HG03575 (cell line): ENCODE measurements around the gene RBM4.
"Not testable (repeated sequence)": the region's sequence is repeated elsewhere in the genome, so short reads cannot be mapped to it uniquely, and the experiment has no call there.

Experiments
- ATAC-seq: cut with Tn5 transposase; IDR thresholded peaks from one replicate; pipeline ENCODE4 v1.9.1; 2021; ENCODE audit not compliant: unreplicated experiment, insufficient number of reproducible peaks, low FRiP score; ENCODE audit errors: extremely low read depth

The RBM4 gene

GRCh38 chr11:66638177-66639065 is at the start of gene RBM4:
TSS of gene RBM4 (plus strand) at chr11:66638703. CDS start at chr11:66639712, 1,009 bp downstream.
- ATAC-seq, result peak; percentile 75

DNA sequence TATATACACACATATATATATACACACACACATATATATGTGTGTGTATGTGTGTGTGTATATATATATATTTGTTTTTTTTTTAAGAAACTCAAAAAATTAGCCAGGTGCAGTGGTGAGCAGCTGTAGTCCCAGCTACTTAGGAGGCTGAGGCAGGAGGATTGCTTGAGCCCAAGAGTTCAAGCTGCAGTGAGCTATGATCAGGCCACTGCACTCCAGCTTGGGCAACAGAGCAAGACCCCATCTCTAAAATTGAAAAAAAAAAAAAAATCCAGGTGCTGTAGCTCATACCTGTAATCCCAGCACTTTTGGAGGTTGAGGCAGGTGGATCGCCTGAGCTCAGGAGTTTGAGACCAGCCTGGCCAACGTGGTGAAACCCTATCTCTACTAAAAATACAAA is 49.2 kb upstream of the RBM4 start:
- not testable (repeated sequence) for ATAC-seq

GRCh38 chr11:66589996-66590675 is 48.4 kb upstream of the RBM4 start:
- no peak for ATAC-seq

- no peak for ATAC-seq
Observed at GRCh38 chr11:66591175-66591574, 47.3 kb upstream of the RBM4 start.

GRCh38 chr11:66592457-66593302 is 45.8 kb upstream of the RBM4 start, which contains the start of the genes CCDC87 and CCS:
TSS of gene CCDC87 (minus strand) at chr11:66593063. CDS start at chr11:66593015, 48 bp downstream.
TSS of gene CCS (plus strand) at chr11:66593185. CDS start at chr11:66593262, 77 bp downstream.
- ATAC-seq, result no peak

DNA sequence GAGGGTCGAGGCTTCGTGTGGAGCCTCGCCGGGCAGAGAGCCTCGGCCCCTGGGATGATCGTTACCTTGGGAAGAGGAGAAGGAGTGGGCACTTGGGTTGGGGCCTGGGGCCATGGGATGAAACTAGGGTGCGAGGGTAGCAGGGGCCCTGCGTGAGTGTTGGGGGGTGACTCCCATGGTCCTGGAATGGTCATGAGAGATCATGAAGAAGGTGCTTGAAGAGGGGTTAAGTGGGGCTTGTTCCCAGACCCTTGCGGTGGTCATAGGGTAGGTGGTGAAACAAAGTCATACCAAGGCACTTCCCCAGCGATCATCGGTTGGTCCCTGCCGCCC is 45.2 kb upstream of the RBM4 start:
- no peak for ATAC-seq

GRCh38 chr11:66593650-66594049 is 44.9 kb upstream of the RBM4 start:
- ATAC-seq, result no peak

- ATAC-seq, result no peak
Observed at GRCh38 chr11:66595245-66595904, 43.1 kb upstream of the RBM4 start.

DNA sequence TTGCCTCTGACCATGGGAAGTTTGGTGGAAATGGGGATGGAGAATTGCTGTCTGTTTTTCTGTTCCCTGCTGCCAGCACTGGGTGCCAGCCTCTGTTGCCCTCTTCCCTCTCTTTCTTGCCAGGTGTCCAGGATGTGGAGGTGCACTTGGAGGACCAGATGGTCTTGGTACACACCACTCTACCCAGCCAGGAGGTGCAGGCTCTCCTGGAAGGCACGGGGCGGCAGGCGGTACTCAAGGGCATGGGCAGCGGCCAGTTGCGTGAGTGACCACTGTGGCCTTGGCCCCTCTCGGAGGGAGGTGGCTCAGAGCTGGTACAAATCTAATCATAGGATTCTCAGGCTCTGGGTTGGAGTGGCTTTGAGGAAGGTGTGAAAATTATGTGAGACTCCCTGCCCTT is 39.5 kb upstream of the RBM4 start:
- ATAC-seq, result no peak

- no peak for ATAC-seq
Observed at GRCh38 chr11:66600219-66600618, 38.3 kb upstream of the RBM4 start.

DNA sequence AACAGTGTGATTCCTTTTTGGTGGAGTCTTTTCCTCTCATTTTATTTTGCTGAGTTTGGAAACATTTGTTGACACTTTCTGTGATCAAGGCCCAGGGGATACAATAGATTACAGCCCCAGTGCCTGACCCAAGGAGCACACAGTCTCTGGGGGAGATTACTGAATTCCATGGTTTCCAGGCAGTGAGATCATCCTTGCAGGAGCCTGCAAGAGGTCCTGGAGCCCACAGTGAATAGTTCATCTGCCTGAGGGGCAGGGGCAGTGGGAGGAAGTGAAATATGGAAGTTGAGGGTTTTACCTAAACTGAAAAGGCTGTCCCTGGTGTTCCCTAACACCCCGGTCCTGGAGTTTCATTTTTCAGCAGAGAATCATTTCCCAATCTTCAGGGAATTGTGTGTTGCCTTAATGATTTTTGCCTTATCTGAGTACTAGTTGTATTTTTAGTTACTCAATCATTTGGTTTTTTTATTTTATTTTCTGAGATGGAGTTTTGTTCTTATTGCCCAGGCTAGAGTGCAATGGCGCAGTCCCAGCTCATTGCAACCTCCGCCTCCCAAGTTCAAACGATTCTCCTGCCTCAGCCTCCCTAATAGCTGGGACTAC is 37.8 kb upstream of the RBM4 start:
- no peak for ATAC-seq

DNA sequence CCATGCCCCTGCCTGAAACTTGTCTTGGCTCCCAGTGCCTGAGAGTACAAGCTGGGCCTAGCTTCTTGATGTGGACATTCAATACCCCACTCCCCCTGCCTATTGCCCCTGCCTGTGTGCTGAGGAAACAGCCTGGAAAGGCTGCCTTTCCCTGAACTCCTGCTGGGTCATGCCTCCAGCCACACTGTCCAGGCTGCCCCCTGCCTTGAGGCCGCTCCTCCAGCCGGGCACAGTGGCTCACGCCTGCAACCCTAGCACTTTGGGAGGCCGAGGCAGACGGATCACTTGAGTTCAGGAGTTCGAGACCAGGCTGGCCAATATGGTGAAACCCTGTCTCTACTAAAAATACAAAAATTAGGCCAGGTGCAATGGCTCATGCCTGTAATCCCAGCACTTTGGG is 35.4 kb upstream of the RBM4 start:
- no peak for ATAC-seq

GRCh38 chr11:66604155-66604554 is 34.3 kb upstream of the RBM4 start:
- no peak for ATAC-seq

GRCh38 chr11:66606608-66607007 is 31.9 kb upstream of the RBM4 start:
- ATAC-seq, result not testable (repeated sequence)

GRCh38 chr11:66607126-66607834 is 31.2 kb upstream of the RBM4 start:
- no peak for ATAC-seq

GRCh38 chr11:66609721-66610617 is 28.5 kb upstream of the RBM4 start:
- no peak for ATAC-seq

GRCh38 chr11:66612458-66612857 is 26.0 kb upstream of the RBM4 start:
- no peak for ATAC-seq
